Measurements from ENCODE around the gene CAPZA3. TPM values are rescaled to one million over a fixed set of nuclear protein-coding genes. Genes with fewer than 3 reads are reported as not detected.

The CAPZA3 gene
- total RNA-seq, 2 donors from 2014 or later: not detected

DNA sequence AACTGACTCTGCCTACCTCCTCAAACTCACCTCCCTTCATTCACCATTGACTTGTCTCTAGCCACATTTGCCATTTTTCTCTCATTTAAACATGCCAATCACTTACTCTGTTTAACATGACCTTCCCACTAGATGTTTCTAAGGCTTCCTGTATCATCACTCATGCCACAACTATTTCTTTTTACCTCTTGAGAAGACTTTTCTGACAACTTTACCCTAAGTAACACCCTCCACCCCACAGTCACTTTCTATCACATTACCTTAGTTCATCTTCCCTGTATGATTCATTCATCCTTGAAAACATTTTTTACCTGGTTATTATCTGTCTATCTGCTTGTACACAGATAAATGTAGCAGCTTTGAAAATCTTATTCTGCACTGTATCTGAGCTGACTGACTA lies 19.5 kb upstream of the CAPZA3 start:
- Mint-ChIP-seq H3K36me3 (ENCODE audit: low read depth) (no peaks in the 10 kb centered on the region), H3K27me3 (ENCODE audit: insufficient read depth) (no peaks in the 10 kb centered on the region), H3K4me1 (peaks cover 3% of the 10 kb centered on the region), H3K9me3 (peaks cover 3% of the 10 kb centered on the region), H3K4me3 (no peak overlapping the region), H3K27ac (no peak overlapping the region)
- H3K9me3 ChIP-seq (ENCODE audit: control insufficient read depth, low read length): no peaks in the 10 kb centered on the region
- no peak overlapping the region for H3K27ac ChIP-seq (ENCODE audit: low read depth, low read length)
- H3K4me1 ChIP-seq (ENCODE audit: control insufficient read depth, insufficient read depth, low read length): no peaks in the 10 kb centered on the region
- no peak overlapping the region for H3K9ac ChIP-seq (ENCODE audit: extremely low read depth, low read length, poor library complexity, severe bottlenecking)
- H3K36me3 ChIP-seq (ENCODE audit: control insufficient read depth, insufficient read depth, low read length): no peaks in the 10 kb centered on the region
- TF ChIP-seq, protein P1, sequence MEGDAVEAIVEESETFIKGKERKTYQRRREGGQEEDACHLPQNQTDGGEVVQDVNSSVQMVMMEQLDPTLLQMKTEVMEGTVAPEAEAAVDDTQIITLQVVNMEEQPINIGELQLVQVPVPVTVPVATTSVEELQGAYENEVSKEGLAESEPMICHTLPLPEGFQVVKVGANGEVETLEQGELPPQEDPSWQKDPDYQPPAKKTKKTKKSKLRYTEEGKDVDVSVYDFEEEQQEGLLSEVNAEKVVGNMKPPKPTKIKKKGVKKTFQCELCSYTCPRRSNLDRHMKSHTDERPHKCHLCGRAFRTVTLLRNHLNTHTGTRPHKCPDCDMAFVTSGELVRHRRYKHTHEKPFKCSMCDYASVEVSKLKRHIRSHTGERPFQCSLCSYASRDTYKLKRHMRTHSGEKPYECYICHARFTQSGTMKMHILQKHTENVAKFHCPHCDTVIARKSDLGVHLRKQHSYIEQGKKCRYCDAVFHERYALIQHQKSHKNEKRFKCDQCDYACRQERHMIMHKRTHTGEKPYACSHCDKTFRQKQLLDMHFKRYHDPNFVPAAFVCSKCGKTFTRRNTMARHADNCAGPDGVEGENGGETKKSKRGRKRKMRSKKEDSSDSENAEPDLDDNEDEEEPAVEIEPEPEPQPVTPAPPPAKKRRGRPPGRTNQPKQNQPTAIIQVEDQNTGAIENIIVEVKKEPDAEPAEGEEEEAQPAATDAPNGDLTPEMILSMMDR (conservative IDR thresholded peaks at IDR 0.05): no peak
- no peaks in the 10 kb centered on the region for H3K27me3 ChIP-seq (ENCODE audit: control insufficient read depth, insufficient read depth, low read length, poor library complexity, severe bottlenecking)
- H3K4me3 ChIP-seq (ENCODE audit: low read length): no peak overlapping the region
- DNase-seq: no peak

DNA sequence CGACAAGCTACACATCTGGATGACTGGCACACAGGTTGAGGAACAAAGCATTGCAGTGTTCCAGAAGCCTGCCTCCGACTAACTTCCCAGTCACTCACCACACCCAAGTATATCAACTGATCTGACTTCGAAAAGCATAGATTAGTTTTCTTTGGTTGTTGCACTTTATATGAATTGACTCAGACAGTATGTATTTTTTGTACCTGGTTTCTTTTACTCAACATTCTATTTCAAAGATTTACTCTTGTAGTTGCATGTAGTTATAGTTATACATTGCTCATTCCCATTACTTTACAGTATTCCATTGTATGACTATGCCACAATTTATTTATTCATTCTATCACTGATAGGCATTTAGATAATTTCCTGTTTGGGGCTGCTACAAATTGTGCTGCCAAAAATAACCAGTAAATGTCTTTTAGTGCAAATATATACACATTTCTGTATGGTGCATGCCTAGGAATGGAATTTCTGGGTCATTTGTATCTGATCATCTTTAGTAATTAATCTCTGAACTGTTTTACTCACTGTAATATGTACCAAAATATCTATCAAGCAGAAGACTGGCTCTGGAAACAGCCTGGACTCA lies 17.9 kb upstream of the CAPZA3 start:
- H3K4me3 ChIP-seq (ENCODE audit: low read length): no peak overlapping the region
- H3K9me3 ChIP-seq (ENCODE audit: control insufficient read depth, low read length): no peaks in the 10 kb centered on the region
- Mint-ChIP-seq H3K4me3 (no peak overlapping the region), H3K27me3 (ENCODE audit: insufficient read depth) (no peaks in the 10 kb centered on the region), H3K36me3 (ENCODE audit: low read depth) (no peaks in the 10 kb centered on the region), H3K9me3 (peaks cover 3% of the 10 kb centered on the region), H3K4me1 (peaks cover 1% of the 10 kb centered on the region), H3K27ac (no peak overlapping the region)
- no peaks in the 10 kb centered on the region for H3K4me1 ChIP-seq (ENCODE audit: control insufficient read depth, insufficient read depth, low read length)
- H3K36me3 ChIP-seq (ENCODE audit: control insufficient read depth, insufficient read depth, low read length): no peaks in the 10 kb centered on the region
- TF ChIP-seq, protein P1 (conservative IDR thresholded peaks at IDR 0.05): no peak
- H3K27ac ChIP-seq (ENCODE audit: low read depth, low read length): no peak overlapping the region
- H3K27me3 ChIP-seq (ENCODE audit: control insufficient read depth, insufficient read depth, low read length, poor library complexity, severe bottlenecking): no peaks in the 10 kb centered on the region
- no peak overlapping the region for H3K9ac ChIP-seq (ENCODE audit: extremely low read depth, low read length, poor library complexity, severe bottlenecking)
- 93% methylated on average over 2 of the region's 3 CpGs; no CpG with 5 or more reads in 1 of the 2 experiments for WGBS, 2 experiments (ENCODE audit: insufficient coverage in 1 of 2, insufficient read length in 1 of 2)
- no peak for DNase-seq

DNA sequence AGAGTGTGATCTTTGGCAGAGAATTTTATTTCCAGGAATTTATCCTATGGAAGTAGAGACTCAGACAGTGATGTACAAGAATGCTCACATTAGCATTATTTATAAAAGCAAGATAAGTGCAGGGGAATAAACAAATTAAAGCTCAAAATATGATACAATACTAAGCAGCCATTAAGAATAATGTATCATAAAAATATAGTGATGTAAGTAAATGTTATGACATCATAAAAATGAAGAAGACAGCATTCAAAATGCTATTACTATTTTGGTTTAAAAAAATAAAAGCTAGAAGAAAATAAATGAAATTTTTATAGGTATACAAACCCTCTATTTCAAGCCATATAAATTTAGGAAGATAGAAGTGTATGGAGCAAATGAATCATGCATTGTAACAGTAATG lies 17.2 kb upstream of the CAPZA3 start:
- Mint-ChIP-seq H3K9me3 (peaks cover under 1% of the 10 kb centered on the region), H3K27me3 (ENCODE audit: insufficient read depth) (no peaks in the 10 kb centered on the region), H3K27ac (no peak overlapping the region), H3K4me3 (no peak overlapping the region), H3K4me1 (peaks cover 1% of the 10 kb centered on the region), H3K36me3 (ENCODE audit: low read depth) (no peaks in the 10 kb centered on the region)
- H3K27ac ChIP-seq (ENCODE audit: low read depth, low read length): no peak overlapping the region
- H3K9me3 ChIP-seq (ENCODE audit: control insufficient read depth, low read length): no peaks in the 10 kb centered on the region
- no peak overlapping the region for H3K9ac ChIP-seq (ENCODE audit: extremely low read depth, low read length, poor library complexity, severe bottlenecking)
- TF ChIP-seq, protein P1 (conservative IDR thresholded peaks at IDR 0.05): no peak
- no peaks in the 10 kb centered on the region for H3K4me1 ChIP-seq (ENCODE audit: control insufficient read depth, insufficient read depth, low read length)
- DNase-seq: no peak
- no peaks in the 10 kb centered on the region for H3K27me3 ChIP-seq (ENCODE audit: control insufficient read depth, insufficient read depth, low read length, poor library complexity, severe bottlenecking)
- no peaks in the 10 kb centered on the region for H3K36me3 ChIP-seq (ENCODE audit: control insufficient read depth, insufficient read depth, low read length)
- no peak overlapping the region for H3K4me3 ChIP-seq (ENCODE audit: low read length)
